HK-2 (cell line): ENCODE results near the gene PAXX.

Source experiments
- DNase-seq: peaks from one replicate; pipeline ENCODE4 v3.0.0-alpha.2; 2018; ENCODE audit not compliant: unreplicated experiment

The PAXX gene

GRCh38 chr9:136982232-136983051 lies 9.8 kb upstream of the PAXX start, which contains the start of gene LCNL1:
Gene LCNL1 (plus strand): TSS chr9:136982993. CDS start chr9:136983587, 594 bp downstream.
- no peak for DNase-seq

DNA sequence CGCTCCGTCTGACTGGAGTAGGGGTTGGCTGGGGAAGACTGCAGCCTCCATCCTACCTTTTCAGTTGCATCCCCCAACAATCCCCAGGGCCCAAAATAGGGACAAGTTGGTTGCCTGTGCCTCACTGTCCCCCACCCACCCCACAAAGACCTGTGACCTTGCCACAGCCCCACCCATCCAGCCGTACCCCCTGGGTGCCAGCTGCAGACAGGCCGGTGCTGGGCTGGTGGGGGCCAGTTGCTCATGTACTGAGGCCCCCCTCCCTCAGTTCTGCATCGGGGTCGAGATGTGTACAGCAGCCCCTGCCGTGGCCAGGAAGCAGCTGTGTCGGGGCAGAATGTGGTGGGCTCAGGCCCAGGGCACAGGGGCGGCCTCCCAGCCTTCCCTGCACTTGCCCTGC lies 9.1 kb upstream of the PAXX start:
- DNase-seq: no peak

GRCh38 chr9:136983656-136984314 lies 8.4 kb upstream of the PAXX start:
- DNase-seq: no peak

DNA sequence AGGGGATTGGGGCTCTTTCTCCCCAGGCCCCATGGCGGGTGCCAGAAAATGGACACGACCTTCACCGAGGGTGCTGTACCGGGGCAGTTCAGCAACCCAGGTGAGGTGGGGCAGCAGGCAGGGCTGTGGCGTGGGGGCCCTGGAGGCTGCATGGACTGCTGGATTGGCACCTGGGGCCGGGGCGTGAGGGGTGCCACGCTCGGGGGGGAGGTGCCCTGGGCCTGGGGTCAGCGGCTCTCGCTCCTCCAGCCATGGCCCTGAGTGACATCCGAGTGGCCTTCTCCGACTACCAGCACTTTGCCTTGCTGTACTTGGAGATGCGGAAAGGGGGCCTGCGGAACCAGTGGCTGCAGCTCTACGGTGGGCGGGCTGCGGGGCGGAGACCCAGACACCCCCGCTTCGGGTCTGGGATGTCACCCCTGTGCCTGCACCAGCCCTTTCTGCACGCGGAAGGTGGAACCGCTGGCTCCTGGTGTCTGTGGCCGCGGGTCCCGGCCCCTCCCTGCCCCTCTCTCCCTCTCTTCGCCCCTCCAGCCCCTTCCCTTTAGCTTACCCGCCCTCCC lies 7.7 kb upstream of the PAXX start:
- no peak for DNase-seq

- no peak for DNase-seq
Measured at GRCh38 chr9:136985027-136985602, 7.1 kb upstream of the PAXX start.

- DNase-seq: no peak
Measured at GRCh38 chr9:136985853-136986252, 6.4 kb upstream of the PAXX start.

GRCh38 chr9:136988872-136989271 lies 3.4 kb upstream of the PAXX start:
- no peak for DNase-seq

DNA sequence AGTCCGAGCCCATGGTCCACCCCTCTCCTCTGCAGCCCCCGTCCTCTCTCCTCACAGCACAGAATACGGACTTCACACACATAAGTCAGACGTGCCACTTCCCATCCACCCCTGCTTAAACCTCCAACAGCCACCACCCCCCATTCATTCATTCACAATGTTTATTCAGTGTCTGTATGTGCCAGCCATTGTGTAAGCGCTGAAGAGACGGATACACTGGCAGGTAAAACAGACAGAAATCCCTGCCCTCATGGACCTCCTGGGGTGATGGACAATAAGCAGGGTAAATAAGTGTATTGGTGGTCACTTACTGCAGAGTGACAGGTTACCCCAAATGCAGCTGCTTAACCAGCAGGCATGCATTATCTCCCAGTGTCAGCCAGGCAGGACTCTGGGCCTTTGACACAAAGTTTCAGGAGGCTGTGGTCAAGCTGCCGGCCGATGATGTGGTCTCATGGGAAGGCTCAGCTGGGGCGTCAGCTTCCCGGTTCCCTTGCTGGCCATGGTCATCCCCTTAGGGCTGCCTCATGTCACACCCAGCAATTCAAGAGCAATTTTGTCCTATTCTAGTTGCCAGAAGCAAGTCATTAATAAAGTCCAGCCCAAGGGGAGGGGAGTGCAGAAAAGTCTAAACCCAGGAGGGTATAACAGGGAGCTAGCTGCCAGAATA lies 1.8 kb upstream of the PAXX start:
- DNase-seq: no peak

- DNase-seq: no peak
Measured at GRCh38 chr9:136992819-136993369, 672 bp downstream of the PAXX start.

DNA sequence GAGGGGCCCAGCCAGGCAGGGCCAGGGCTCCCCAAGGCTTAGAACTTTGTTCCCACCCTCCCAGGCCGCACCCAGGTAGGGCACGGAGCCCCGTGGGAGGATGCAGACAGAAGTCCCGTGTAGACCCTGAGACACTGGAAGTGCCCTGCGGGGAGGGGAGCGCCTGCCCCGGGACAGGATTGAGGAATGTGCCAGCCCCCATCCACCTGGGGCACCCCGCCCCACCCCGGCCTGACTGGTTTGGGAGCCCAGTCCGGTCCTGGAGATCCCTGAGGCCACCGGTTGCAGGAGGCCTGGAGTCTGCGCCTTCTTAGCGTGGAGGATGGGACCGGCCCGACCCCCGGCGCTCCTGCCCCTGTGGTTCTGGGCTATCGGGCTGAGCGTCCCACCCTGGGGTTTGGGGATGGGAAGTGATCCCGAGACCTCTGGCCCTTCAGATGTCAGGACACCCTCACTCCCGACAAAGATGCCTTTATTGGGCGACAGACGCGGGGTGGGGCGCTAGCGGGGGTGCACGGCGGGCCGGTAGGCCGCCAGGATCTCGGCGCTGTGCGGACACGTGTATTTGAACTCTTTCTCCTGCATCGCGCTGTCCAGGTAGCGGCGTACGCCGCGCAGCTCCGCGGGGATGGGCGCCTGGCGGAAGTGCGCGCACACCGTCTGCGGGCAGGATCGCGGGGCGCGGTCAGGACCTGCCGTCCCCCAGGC lies 2.1 kb downstream of the PAXX start:
- DNase-seq: no peak

DNA sequence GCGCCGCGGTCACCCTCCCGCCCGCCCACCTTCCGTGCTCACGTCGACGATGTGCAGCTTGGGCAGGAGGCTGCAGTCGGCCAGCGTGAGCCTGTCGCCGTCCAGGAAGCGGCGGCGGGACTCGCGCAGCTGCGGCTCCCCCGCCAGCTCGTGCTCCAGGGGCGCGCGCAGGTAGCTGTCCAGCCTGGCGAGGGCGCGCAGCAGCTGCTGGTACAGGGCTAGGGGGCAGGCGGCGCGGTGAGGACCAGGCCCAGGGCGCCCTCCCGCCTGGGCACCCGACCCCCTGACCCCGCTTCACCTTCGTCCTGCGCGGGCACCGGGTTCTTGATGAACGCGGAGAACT lies 2.6 kb downstream of the PAXX start:
- no peak for DNase-seq

GRCh38 chr9:136995362-136995761 lies 3.1 kb downstream of the PAXX start:
- no peak for DNase-seq

- DNase-seq: peak; percentile 24
Measured at GRCh38 chr9:136995772-136996311, 3.6 kb downstream of the PAXX start.

DNA sequence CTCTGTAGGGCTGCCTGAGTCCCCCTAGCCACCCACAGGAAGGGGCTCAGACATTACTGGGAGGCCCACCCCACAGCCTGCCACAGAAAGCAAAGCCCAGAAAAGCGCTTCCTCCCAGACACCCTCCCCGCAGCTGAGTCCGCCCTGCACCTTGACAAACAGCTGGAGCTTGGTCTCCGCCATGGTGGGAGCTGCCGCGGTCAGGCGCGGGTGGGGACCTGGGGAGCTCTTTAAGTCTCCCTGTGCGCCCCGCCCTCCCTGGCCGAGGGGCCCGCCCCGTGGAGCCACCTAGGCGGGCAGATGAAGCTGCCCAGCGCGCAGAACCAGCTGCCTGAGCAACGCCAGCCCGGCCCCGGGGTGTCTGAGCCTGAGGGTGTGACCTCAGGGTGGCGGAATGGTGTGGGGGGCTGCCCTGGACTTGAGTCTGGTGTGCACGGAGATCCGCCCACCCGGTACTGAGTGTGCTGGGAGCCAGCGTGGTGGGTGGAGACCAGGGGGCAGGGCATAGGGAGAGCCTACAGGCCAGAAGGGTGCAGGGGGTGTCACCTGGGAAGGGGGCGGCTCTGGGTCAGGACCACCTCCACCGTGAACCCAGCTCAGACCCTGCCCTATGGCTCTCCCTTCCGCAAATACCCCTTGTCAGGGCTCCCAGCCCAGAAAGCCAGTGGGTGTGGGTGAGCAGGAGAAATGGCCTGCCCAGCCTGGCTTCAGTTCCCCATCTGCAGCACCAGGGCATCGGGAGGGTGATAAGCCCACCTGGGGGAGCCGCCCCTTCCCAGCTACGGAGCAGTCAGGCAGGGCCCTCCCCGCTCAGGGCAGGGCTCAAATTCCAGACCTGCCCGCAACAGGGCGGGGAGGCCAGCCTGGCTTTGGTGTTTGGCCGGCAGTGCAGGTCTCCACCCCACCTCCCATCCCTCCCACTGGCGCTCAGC lies 4.4 kb downstream of the PAXX start, which contains the start of gene CLIC3:
Gene CLIC3 (minus strand): TSS at position 208 of the 932 bp plus-strand sequence. CDS start 25 bp downstream, at position 183.
- DNase-seq: peak; percentile 16

- DNase-seq: no peak
Measured at GRCh38 chr9:136997371-136997770, 5.1 kb downstream of the PAXX start.

- no peak for DNase-seq
Measured at GRCh38 chr9:136997830-136998234, 5.6 kb downstream of the PAXX start.

DNA sequence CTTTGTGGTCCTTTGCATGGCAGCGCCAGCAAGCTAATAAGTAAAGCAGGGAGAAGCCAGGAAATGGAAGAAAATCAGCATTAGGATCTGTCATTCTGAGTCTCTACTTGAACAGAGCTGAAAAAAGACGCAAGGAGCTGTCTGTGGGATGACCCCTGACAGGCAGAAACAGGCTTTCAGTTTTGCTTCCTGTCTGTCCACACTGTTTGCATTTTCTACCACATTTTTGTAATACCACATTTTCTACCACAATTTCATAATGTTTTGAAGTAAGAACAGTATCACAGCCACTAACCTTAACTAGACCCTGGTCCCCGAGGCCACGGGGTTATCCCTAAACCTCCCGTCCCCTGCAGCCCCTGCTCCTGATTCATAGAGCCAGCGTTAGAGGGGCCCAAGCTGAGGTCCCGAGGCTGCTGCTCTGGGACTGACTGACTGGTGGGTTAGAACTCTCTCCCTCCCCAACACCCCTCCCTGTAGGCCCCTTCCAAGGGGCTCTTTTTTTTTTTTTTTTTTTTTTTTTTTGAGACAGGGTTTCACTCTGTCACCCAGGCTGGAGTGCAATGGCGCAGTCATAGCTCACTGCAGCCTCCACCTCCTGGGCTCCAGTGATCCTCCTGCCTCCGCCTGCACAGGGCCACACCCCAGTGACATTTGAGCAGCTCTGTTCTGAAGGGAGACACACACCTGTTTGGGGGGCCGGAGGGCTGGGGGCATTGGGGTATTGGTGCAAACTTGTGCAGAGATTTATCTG lies 8.1 kb downstream of the PAXX start:
- no peak for DNase-seq

DNA sequence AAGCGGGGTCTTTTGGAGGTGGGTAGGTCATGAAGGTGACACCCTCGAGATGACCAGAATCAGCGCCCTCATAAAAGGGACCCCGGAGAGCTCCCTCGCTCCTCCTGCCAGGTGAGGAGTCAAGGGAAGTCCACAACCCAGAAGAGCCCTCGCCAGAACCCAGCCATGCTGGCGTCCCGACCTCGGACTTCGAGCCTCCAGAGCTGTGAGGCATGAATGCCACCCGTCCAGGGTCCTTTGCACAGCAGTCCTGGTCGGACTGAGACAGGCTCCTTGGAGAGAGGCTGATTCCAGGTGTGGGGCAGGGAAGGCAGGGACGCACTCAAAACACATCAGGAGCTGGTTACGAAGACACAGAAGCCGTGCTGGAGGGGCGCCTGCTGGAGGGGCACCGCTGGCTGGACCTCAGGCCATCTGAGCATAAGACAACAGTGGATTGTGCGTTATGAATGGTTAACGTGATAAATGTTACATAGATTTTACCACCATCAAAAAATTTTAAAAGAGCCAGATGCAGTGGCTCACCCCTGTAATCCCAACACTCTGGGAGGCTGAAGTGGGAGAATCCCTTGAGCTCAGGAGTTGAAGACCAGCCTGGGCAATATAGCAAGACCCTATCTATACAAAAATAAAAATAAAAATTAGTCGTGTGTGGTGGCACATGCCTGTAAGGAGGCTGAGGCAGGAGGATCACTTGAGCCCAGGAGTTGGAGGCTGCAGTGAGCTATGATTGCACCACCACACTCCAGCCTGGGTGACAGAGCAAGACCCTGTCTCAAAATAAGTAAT lies 9.8 kb downstream of the PAXX start:
- no peak for DNase-seq
